Hematopoietic multipotent progenitor cell treated with erythropoietin and hydrocortisone succinate and interleukin-3 and kit ligand, for 8 days (in vitro differentiated cells): ENCODE data around the gene ITPR3.
"Not testable (repeated sequence)": the region's sequence is repeated elsewhere in the genome, so short reads cannot be mapped to it uniquely, and the experiment has no call there.

Source experiments
- DNase-seq: peaks from one replicate; pipeline ENCODE4 v3.0.0-alpha.2; 2015

Gene ITPR3

GRCh38 chr6:33616113-33616512 is 5.0 kb upstream of the ITPR3 start:
- no peak for DNase-seq

GRCh38 chr6:33616913-33617312 is 4.2 kb upstream of the ITPR3 start:
- peak; percentile 78 for DNase-seq

- no peak for DNase-seq
Measured at GRCh38 chr6:33619166-33619840, 1.8 kb upstream of the ITPR3 start.

GRCh38 chr6:33620158-33620855 is 815 bp upstream of the ITPR3 start:
- peak; percentile 25 for DNase-seq

- DNase-seq, result no peak
Measured at GRCh38 chr6:33621711-33622388, 728 bp downstream of the ITPR3 start.

- no peak for DNase-seq
Measured at GRCh38 chr6:33622456-33623431, 1.6 kb downstream of the ITPR3 start.

- no peak for DNase-seq
Measured at GRCh38 chr6:33623895-33624381, 2.8 kb downstream of the ITPR3 start.

- no peak for DNase-seq
Measured at GRCh38 chr6:33624856-33625255, 3.7 kb downstream of the ITPR3 start.

GRCh38 chr6:33627876-33628275 is 6.8 kb downstream of the ITPR3 start:
- DNase-seq, result no peak

- no peak for DNase-seq
Measured at GRCh38 chr6:33628401-33628964, 7.4 kb downstream of the ITPR3 start.

- DNase-seq, result peak; percentile 7
Measured at GRCh38 chr6:33630014-33630413, 8.9 kb downstream of the ITPR3 start.

- DNase-seq, result not testable (repeated sequence)
Measured at GRCh38 chr6:33631521-33631920, 10.4 kb downstream of the ITPR3 start.

- DNase-seq, result no peak
Measured at GRCh38 chr6:33631971-33632557, 10.9 kb downstream of the ITPR3 start.

GRCh38 chr6:33632558-33633039 is 11.5 kb downstream of the ITPR3 start:
- peak; percentile 64 for DNase-seq

- no peak for DNase-seq
Measured at GRCh38 chr6:33633084-33633461, 12.0 kb downstream of the ITPR3 start.

GRCh38 chr6:33633462-33634158 is 12.5 kb downstream of the ITPR3 start:
- peak; percentile 42 for DNase-seq

- no peak for DNase-seq
Measured at GRCh38 chr6:33634161-33634727, 13.1 kb downstream of the ITPR3 start.

GRCh38 chr6:33634946-33635345 is 13.8 kb downstream of the ITPR3 start:
- no peak for DNase-seq

- no peak for DNase-seq
Measured at GRCh38 chr6:33636655-33637054, 15.5 kb downstream of the ITPR3 start.

GRCh38 chr6:33638556-33638955 is 17.4 kb downstream of the ITPR3 start:
- DNase-seq, result no peak

- DNase-seq, result no peak
Measured at GRCh38 chr6:33639559-33639958, 18.4 kb downstream of the ITPR3 start.
